Mammary epithelial cell (primary cell): ENCODE data around the gene ATP6V1D.

ENCODE experiments used
- EZH2 ChIP-seq: IDR thresholded peaks from 2 replicates; pipeline ENCODE4 v1.6.1; 2012; ENCODE audit warnings: low read length, inconsistent platforms, borderline replicate concordance
- TF ChIP-seq, protein P1 (sequence below), 2 donors: IDR thresholded peaks in 1 of 2; conservative IDR thresholded peaks in 1 of 2; 2 replicates each; pipeline ENCODE4 v1.5.1; 2011 to 2012; ENCODE audit warnings: inconsistent platforms in 2 of 2, low read length in 2 of 2, mild to moderate bottlenecking in 2 of 2, control low read depth in 1 of 2, low read depth in 1 of 2; ENCODE audit not compliant: insufficient read depth in 1 of 2; ENCODE audit errors: extremely low read depth in 1 of 2

DNA sequence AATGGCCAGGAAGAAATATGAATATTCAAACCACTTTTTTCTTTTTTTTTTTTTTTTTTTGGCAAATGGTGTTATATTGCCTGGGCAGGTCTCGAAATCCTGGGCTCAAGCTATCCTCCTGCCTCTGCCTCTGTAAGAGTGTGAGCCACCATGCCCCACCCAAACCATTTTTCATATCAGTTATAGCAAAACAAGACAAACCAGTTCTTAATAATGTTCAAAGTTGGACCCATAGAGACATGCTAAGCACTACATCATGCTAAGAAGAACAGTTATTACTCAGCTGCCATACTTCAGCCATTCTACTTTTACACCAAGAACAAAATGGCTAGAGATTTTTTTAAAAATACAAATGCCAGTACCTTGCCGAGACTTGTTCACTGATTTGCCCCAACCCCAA is 26.0 kb upstream of the ATP6V1D start:
- TF ChIP-seq EZH2: no peak
- TF ChIP-seq, protein P1, sequence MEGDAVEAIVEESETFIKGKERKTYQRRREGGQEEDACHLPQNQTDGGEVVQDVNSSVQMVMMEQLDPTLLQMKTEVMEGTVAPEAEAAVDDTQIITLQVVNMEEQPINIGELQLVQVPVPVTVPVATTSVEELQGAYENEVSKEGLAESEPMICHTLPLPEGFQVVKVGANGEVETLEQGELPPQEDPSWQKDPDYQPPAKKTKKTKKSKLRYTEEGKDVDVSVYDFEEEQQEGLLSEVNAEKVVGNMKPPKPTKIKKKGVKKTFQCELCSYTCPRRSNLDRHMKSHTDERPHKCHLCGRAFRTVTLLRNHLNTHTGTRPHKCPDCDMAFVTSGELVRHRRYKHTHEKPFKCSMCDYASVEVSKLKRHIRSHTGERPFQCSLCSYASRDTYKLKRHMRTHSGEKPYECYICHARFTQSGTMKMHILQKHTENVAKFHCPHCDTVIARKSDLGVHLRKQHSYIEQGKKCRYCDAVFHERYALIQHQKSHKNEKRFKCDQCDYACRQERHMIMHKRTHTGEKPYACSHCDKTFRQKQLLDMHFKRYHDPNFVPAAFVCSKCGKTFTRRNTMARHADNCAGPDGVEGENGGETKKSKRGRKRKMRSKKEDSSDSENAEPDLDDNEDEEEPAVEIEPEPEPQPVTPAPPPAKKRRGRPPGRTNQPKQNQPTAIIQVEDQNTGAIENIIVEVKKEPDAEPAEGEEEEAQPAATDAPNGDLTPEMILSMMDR (conservative IDR thresholded peaks at IDR 0.05 in 1 of 2, IDR thresholded peaks at IDR 0.05 in 1 of 2; ENCODE audit: extremely low read depth in 1 of 2, insufficient read depth in 1 of 2, low read depth in 1 of 2, low read length in 2 of 2): no peak
